ENCODE data around the gene LSM7. TPM values are rescaled to one million over a fixed set of nuclear protein-coding genes. Genes with fewer than 3 reads are reported as not detected.

The LSM7 gene
- total and polyA plus RNA-seq, 9 of the 15 experiments (the other 6 are each of a cell fraction or from before 2014, with no cell fraction given), result 40.5 to 690 (median 265) TPM

- no peaks in the 10 kb centered on the region for H3K9me1 ChIP-seq (ENCODE audit: control insufficient read depth, insufficient read depth, low read length)
- no peaks in the 10 kb centered on the region for H3K27me3 ChIP-seq (ENCODE audit: control insufficient read depth in 2 of 2, insufficient read depth in 2 of 2, low read length in 2 of 2)
- peak overlapping the region in 1 of 2 experiments; percentile 28; a peak in 2 of 4 replicates for H3K9ac ChIP-seq (ENCODE audit: insufficient read depth in 1 of 2, low read depth in 2 of 2, low read length in 2 of 2)
- WGBS (ENCODE audit: insufficient coverage, low coverage, missing lambda C conversion rate), result 96% methylated on average over 13 of the region's 17 CpGs
- peak; percentile 44 for TF ChIP-seq POLR2G (IDR thresholded peaks at IDR 0.05; ENCODE audit: low read depth, low read length)
- no peak for TF ChIP-seq ZNF436 (CRISPR knock-in tag; IDR thresholded peaks at IDR 0.05)
- TF ChIP-seq ATF7 (IDR thresholded peaks at IDR 0.05), result no peak
- no peak for TF ChIP-seq SP2 (IDR thresholded peaks at IDR 0.05; ENCODE audit: extremely low read depth, low read depth, low read length, poor library complexity, severe bottlenecking)
- no peak overlapping the region for H3K27ac ChIP-seq (ENCODE audit: extremely low read depth, low read depth, low read length)
- in situ Hi-C loops (cut with MboI) (no loop called here), intact Hi-C loops (cut with micrococcal nuclease) (no loop called here)
- H4K20me1 ChIP-seq (replicated peaks; ENCODE audit: control insufficient read depth, insufficient read depth, low read length), result no peaks in the 10 kb centered on the region
- H3K4me2 ChIP-seq (ENCODE audit: insufficient read depth, low read length), result no peak overlapping the region
- ATAC-seq (no peak), FAIRE-seq (no peak), DNase-seq (ENCODE audit: extremely low read depth in 1 of 4, low spot score in 3 of 4) (no peak)
- peaks cover 24% of the 10 kb centered on the region; the same call in 2 of the 3 replicates for H3K36me3 ChIP-seq (ENCODE audit: control insufficient read depth, insufficient read depth, low read length)
- peaks cover 2% of the 10 kb centered on the region for H3K9me3 ChIP-seq (replicated peaks; ENCODE audit: control insufficient read depth, insufficient read depth, low read depth, low read length)
- H3K4me3 ChIP-seq, result no peak overlapping the region
- CTCF ChIA-PET (ENCODE audit: low intra/inter-chr PET ratio), result no interaction called here
- no peak overlapping the region for H2AFZ ChIP-seq (ENCODE audit: low read depth, low read length)
- POLR2A ChIA-PET, result interaction anchor here (0.7 to 1.2 kb wide), 2 partner anchors 13 to 1258 kb away, joined by 3 read pairs; no protein-coding TSS in a partner anchor
- H3K79me2 ChIP-seq (ENCODE audit: control insufficient read depth, insufficient read depth, low read length), result peaks cover 88% of the 10 kb centered on the region
- no TSS peak for BruUV-seq (replicated peaks)
- peaks cover 26 to 71% of the 10 kb centered on the region in 2 experiments; a peak in 4 of 5 replicates for H3K4me1 ChIP-seq (replicated peaks in 1 of 2; ENCODE audit: control insufficient read depth in 2 of 2, insufficient read depth in 2 of 2, low read length in 2 of 2)
Measured at GRCh38 chr19:2332341-2333026, 4.1 kb upstream of the LSM7 start.

All from K562 (cell line).